Common myeloid progenitor, CD34-positive (primary cell): ENCODE measurements around the gene CRYZL1. TPM values are rescaled to one million over a fixed set of nuclear protein-coding genes. Genes with fewer than 3 reads are reported as not detected.

Experiments
- CTCF ChIA-PET: fragments of 350-600 bp; sonication (Branson Sonifier 250); formaldehyde crosslinking; loops from one replicate; lab custom pipeline; 2021; ENCODE audit warnings: antibody characterized with exemption; lab: Charles Lee
- POLR2A ChIA-PET: fragments of 350-600 bp; sonication (Branson Sonifier 250); formaldehyde crosslinking; loops from one replicate; lab custom pipeline; 2021; ENCODE audit warnings: antibody characterized with exemption; lab: Charles Lee
- DNase-seq, 3 donors: peaks; one replicate each; pipeline versions ENCODE4 v3.0.0 to v3.0.0-alpha.2; 2013
- H3K27ac ChIP-seq, 2 experiments: 1 replicate in 1 of 2; 2 replicates in 1 of 2; pipeline ENCODE4 v1.7.0; 2013; ENCODE audit warnings: inconsistent platforms in 2 of 2, low read length in 2 of 2, mild to moderate bottlenecking in 2 of 2, low read depth in 1 of 2, moderate library complexity in 1 of 2; ENCODE audit not compliant: severe bottlenecking in 2 of 2, insufficient read depth in 1 of 2, poor library complexity in 1 of 2
- H3K27me3 ChIP-seq, 5 experiments: replicated peaks in 2 of 5; 1 replicate in 3 of 5; 2 replicates in 2 of 5; pipeline versions ENCODE4 v1.6.1 to v1.7.0; 2013; ENCODE audit warnings: low read length in 4 of 5, mild to moderate bottlenecking in 2 of 5, moderate library complexity in 2 of 5, inconsistent platforms in 1 of 5; ENCODE audit not compliant: insufficient read depth in 5 of 5, control insufficient read depth in 4 of 5
- H3K36me3 ChIP-seq, 4 experiments: 1 replicate in 2 of 4; 2 replicates in 2 of 4; pipeline versions ENCODE4 v1.6.1 to v1.7.0; 2013; ENCODE audit warnings: low read length in 3 of 4, control low read depth in 1 of 4, mild to moderate bottlenecking in 1 of 4; ENCODE audit not compliant: control insufficient read depth in 4 of 4, insufficient read depth in 4 of 4
- H3K4me1 ChIP-seq, 4 experiments: 1 replicate in 3 of 4; 2 replicates in 1 of 4; pipeline versions ENCODE4 v1.6.1 to v1.7.1; 2013; ENCODE audit warnings: low read length in 3 of 4, mild to moderate bottlenecking in 3 of 4, control low read depth in 1 of 4, inconsistent platforms in 1 of 4, moderate library complexity in 1 of 4; ENCODE audit not compliant: control insufficient read depth in 4 of 4, insufficient read depth in 4 of 4; ENCODE audit errors: control extremely low read depth in 1 of 4
- H3K4me3 ChIP-seq, 7 experiments: 1 replicate in 4 of 7; 2 replicates in 3 of 7; pipeline versions ENCODE4 v1.5.1 to v1.7.0; 2013; ENCODE audit warnings: mild to moderate bottlenecking in 7 of 7, low read length in 6 of 7, moderate library complexity in 6 of 7, inconsistent platforms in 2 of 7, low read depth in 2 of 7, control low read depth in 1 of 7; ENCODE audit not compliant: insufficient read depth in 4 of 7, control insufficient read depth in 1 of 7; ENCODE audit errors: extremely low read depth in 1 of 7
- H3K9me3 ChIP-seq, 5 experiments: 1 replicate in 4 of 5; 2 replicates in 1 of 5; pipeline versions ENCODE4 v1.6.1 to v1.7.1; 2013; ENCODE audit warnings: low read length in 4 of 5, mild to moderate bottlenecking in 2 of 5, inconsistent platforms in 1 of 5, low read depth in 1 of 5, moderate library complexity in 1 of 5; ENCODE audit not compliant: control insufficient read depth in 4 of 5, insufficient read depth in 2 of 5; ENCODE audit errors: control extremely low read depth in 1 of 5
- WGBS: methylation state at CpG from one replicate; pipeline ENCODE4 v1.1.5; 2013; ENCODE audit not compliant: insufficient coverage; 5-methylcytosine and 5-hydroxymethylcytosine counted together
- polyA plus RNA-seq: library from polyadenylated mRNA; unstranded; fragments of 120-200 nt; gene quantifications from one replicate; pipeline ENCODE4 v1.2.1, GENCODE V29; 2013

Gene CRYZL1
- polyA plus RNA-seq, result 61.7 TPM

- peaks cover 11 to 24% (median 18%) of the 10 kb centered on the region in 4 experiments for H3K4me1 ChIP-seq
- peak within 1 kb of the TSS; percentile 84 to 94 for H3K27ac ChIP-seq
- CTCF ChIA-PET, result interaction anchor here (1.1 to 2.3 kb wide), 2 partner anchors 11 to 262 kb away, joined by 3 to 4 read pairs; no protein-coding TSS in a partner anchor
- POLR2A ChIA-PET, result interaction anchor here (0.5 kb wide), 1 partner anchor 280 kb away, joined by 3 read pairs; no protein-coding TSS in a partner anchor
- H3K9me3 ChIP-seq, result no peaks in the 10 kb centered on the region
- H3K36me3 ChIP-seq, result no peaks in the 10 kb centered on the region
- peaks cover 0 to 27% (median 11%) of the 10 kb centered on the region in 5 experiments for H3K27me3 ChIP-seq
- peak within 1 kb of the TSS; percentile 60 to 97 (median 92) for H3K4me3 ChIP-seq
- 0% methylated on average over 38 of the region's 38 CpGs for WGBS
- DNase-seq, result peak; percentile 100
Measured at GRCh38 chr21:33641352-33642026, at the start of gene CRYZL1. Gene CRYZL1, minus strand, starts transcription at chr21:33641741. Its CDS starts 10,190 bp downstream, at chr21:33631551.

DNA sequence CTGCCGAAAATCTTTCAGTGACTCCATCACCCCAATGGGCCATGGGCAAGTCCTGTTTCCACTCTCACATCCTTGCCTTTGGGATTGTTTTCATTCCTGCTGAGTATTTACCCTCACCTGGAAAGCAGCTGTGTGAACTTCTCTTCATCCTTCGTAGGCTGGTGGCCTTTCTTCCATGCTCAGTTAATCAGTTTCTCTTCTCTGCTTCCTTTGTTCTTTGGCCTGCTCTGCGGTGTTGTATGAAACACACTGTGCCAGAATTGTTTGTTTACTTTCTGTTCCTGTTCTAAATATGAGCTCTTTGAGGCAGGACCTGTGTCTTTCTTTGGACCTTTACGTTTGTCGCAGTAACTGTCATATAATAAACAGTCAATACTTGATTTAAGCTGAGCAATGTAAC is 49.3 kb upstream of the CRYZL1 start:
- Histone ChIP-seq H3K4me3 (no peak overlapping the region), H3K9me3 (no peaks in the 10 kb centered on the region), H3K27ac (no peak overlapping the region), H3K36me3 (no peaks in the 10 kb centered on the region), H3K27me3 (no peaks in the 10 kb centered on the region), H3K4me1 (no peaks in the 10 kb centered on the region)
- ChIA-PET POLR2A (interaction anchor here (0.6 kb wide), 1 partner anchor 73 kb away, joined by 3 read pairs; no protein-coding TSS in a partner anchor), CTCF (no interaction called here)
- no peak for DNase-seq
- WGBS, result 100% methylated on average over 1 of the region's 5 CpGs

- H3K4me1 ChIP-seq, result no peaks in the 10 kb centered on the region
- H3K4me3 ChIP-seq, result no peak overlapping the region
- H3K36me3 ChIP-seq, result no peaks in the 10 kb centered on the region
- H3K27me3 ChIP-seq, result no peaks in the 10 kb centered on the region
- ChIA-PET CTCF (no interaction called here), POLR2A (no interaction called here)
- no peaks in the 10 kb centered on the region for H3K9me3 ChIP-seq
- WGBS, result 100% methylated on average over 1 of the region's 1 CpG
- no peak for DNase-seq
- no peak overlapping the region for H3K27ac ChIP-seq
Measured at GRCh38 chr21:33688353-33688752, 46.8 kb upstream of the CRYZL1 start.

- CTCF ChIA-PET, result no interaction called here
- Histone ChIP-seq H3K4me3 (no peak overlapping the region), H3K4me1 (no peaks in the 10 kb centered on the region), H3K27me3 (no peaks in the 10 kb centered on the region), H3K27ac (no peak overlapping the region), H3K36me3 (no peaks in the 10 kb centered on the region), H3K9me3 (no peaks in the 10 kb centered on the region)
- DNase-seq, result no peak
- 100% methylated on average over 1 of the region's 3 CpGs for WGBS
- POLR2A ChIA-PET, result no interaction called here
Measured at GRCh38 chr21:33687634-33688033, 46.1 kb upstream of the CRYZL1 start.

- DNase-seq, result no peak
- H3K27me3 ChIP-seq, result no peaks in the 10 kb centered on the region
- no peak overlapping the region for H3K27ac ChIP-seq
- no peaks in the 10 kb centered on the region for H3K9me3 ChIP-seq
- ChIA-PET POLR2A (no interaction called here), CTCF (interaction anchor here (1.1 kb wide), 1 partner anchor 18 kb away, joined by 3 read pairs; no protein-coding TSS in a partner anchor)
- H3K4me1 ChIP-seq, result no peaks in the 10 kb centered on the region
- 100% methylated on average over 2 of the region's 3 CpGs for WGBS
- no peak overlapping the region for H3K4me3 ChIP-seq
- no peaks in the 10 kb centered on the region for H3K36me3 ChIP-seq
Measured at GRCh38 chr21:33686386-33686785, 44.8 kb upstream of the CRYZL1 start.

GRCh38 chr21:33685613-33686197 is 44.2 kb upstream of the CRYZL1 start:
- Histone ChIP-seq H3K36me3 (no peaks in the 10 kb centered on the region), H3K27ac (no peak overlapping the region), H3K4me3 (no peak overlapping the region), H3K9me3 (no peaks in the 10 kb centered on the region), H3K4me1 (no peaks in the 10 kb centered on the region), H3K27me3 (no peaks in the 10 kb centered on the region)
- ChIA-PET CTCF (interaction anchor here (0.6 to 1.1 kb wide), 2 partner anchors 17 to 31 kb away, joined by 3 read pairs; no protein-coding TSS in a partner anchor), POLR2A (no interaction called here)
- no peak for DNase-seq
